ENCODE data around the gene OR2T4. TPM values are rescaled to one million over a fixed set of nuclear protein-coding genes. Genes with fewer than 3 reads are reported as not detected.

OR2T4 gene
- total RNA-seq (2016; rRNA removed; fragmentation: Illumina TruSeq; extraction: Trizol) (not detected in 2 replicates), polyA plus RNA-seq (2011; rRNA removed) (not detected in 2 replicates), polyA minus RNA-seq (2011; rRNA and poly(A)+ RNA removed; ENCODE audit: low replicate concordance) (not detected in 2 replicates), Bru-seq, nascent RNA (not detected), BruChase-seq, experiment 1, labeled RNA remaining after a 6-hour chase (not detected), BruChase-seq, experiment 2, labeled RNA remaining after a 2-hour chase (not detected)
- not detected in 2 replicates for total RNA-seq (2016; cell fraction: cytosol; rRNA removed; fragmentation: Illumina TruSeq; extraction: Trizol; ENCODE audit: low read depth)
- not detected in 2 replicates for total RNA-seq (2016; cell fraction: insoluble cytoplasmic fraction; rRNA removed; fragmentation: Illumina TruSeq; extraction: Trizol)
- not detected in 2 replicates for total RNA-seq (2016; cell fraction: membrane; rRNA removed; fragmentation: Illumina TruSeq; extraction: Trizol)
- total RNA-seq (2016; cell fraction: nucleus; rRNA removed; fragmentation: Illumina TruSeq; extraction: Trizol) = not detected in 2 replicates
- polyA plus RNA-seq (2011; cell fraction: cytosol; rRNA removed) = not detected in 2 replicates
- not detected in 2 replicates for polyA plus RNA-seq (2011; cell fraction: nucleus; rRNA removed)
- not detected in 2 replicates for polyA plus RNA-seq (2012)
- polyA plus RNA-seq (2016; cell fraction: cytosol; fragmentation: Illumina TruSeq; extraction: Trizol; ENCODE audit: low read depth) = not detected in 2 replicates
- not detected in 2 replicates for polyA plus RNA-seq (2016; cell fraction: insoluble cytoplasmic fraction; fragmentation: Illumina TruSeq; extraction: Trizol; ENCODE audit: low read depth)
- polyA plus RNA-seq (2016; cell fraction: membrane; fragmentation: Illumina TruSeq; extraction: Trizol; ENCODE audit: low read depth) = not detected in 2 replicates
- not detected in 2 replicates for polyA plus RNA-seq (2016; cell fraction: nucleus; fragmentation: Illumina TruSeq; extraction: Trizol; ENCODE audit: insufficient read depth, low read depth)
- polyA minus RNA-seq (2011; cell fraction: cytosol; rRNA and poly(A)+ RNA removed) = not detected in 2 replicates
- not detected in 2 replicates for polyA minus RNA-seq (2011; cell fraction: nucleus; rRNA and poly(A)+ RNA removed)
- long read RNA-seq, experiment 1 = 0 reads
- long read RNA-seq, experiment 2 = 0 reads

- in situ Hi-C loops (cut with HindIII; ENCODE audit: extremely low pct_ligation_motif_present, low pct_unique_long_range_greater_than_20kb) = no loop called here
- intact Hi-C loops (cut with micrococcal nuclease; ENCODE audit: unreplicated experiment) = no loop called here
- no peaks in the 10 kb centered on the region for H3K27me3 ChIP-seq (ENCODE audit: control insufficient read depth in 1 of 2, insufficient read depth in 2 of 2, low read length in 2 of 2)
- TF ChIP-seq PAF1 (CRISPR knock-in tag; IDR thresholded peaks at IDR 0.05) (no peak), ZNF44 (CRISPR knock-in tag; IDR thresholded peaks at IDR 0.05) (no peak)
- H4K20me1 ChIP-seq (ENCODE audit: insufficient read depth, low read length) = no peaks in the 10 kb centered on the region
- BruUV-seq (replicated peaks) = no TSS peak
- H2AFZ ChIP-seq (ENCODE audit: low read length) = no peak within 1 kb of the TSS
- DNase-seq (ENCODE audit: low spot score) (no peak), ATAC-seq (no peak), FAIRE-seq (no peak)
- H3K4me2 ChIP-seq (ENCODE audit: low read depth, low read length) = no peak within 1 kb of the TSS
- H3K27ac ChIP-seq (ENCODE audit: extremely low read length, insufficient read depth, low read length) = no peak within 1 kb of the TSS
- H3K36me3 ChIP-seq (replicated peaks in 1 of 2; ENCODE audit: control insufficient read depth in 1 of 2, insufficient read depth in 2 of 2, low read length in 2 of 2) = no peaks in the 10 kb centered on the region
- no peak within 1 kb of the TSS for H3K9ac ChIP-seq (ENCODE audit: insufficient read depth, low read depth, low read length)
- H3K4me3 ChIP-seq (replicated peaks in 1 of 3; ENCODE audit: insufficient read depth in 1 of 3, low read depth in 2 of 3, low read length in 3 of 3) = no peak within 1 kb of the TSS
- 0% methylated on average over 2 of the region's 3 CpGs for WGBS (ENCODE audit: low lambda C conversion rate)
- ChIA-PET CTCF (ENCODE audit: low intra/inter-chr PET ratio, low total read pairs) (no interaction called here), POLR2A (no interaction called here)
- H3K4me1 ChIP-seq (ENCODE audit: insufficient read depth, low read length) = no peaks in the 10 kb centered on the region
- H3K9me3 ChIP-seq (ENCODE audit: low read length) = peaks cover 14% of the 10 kb centered on the region
- no peaks in the 10 kb centered on the region for H3K79me2 ChIP-seq (ENCODE audit: insufficient read depth, low read length)
These were observed at the start of gene OR2T4 for GRCh38 chr1:248361121-248361715. TSS of gene OR2T4 (plus strand) at chr1:248361665. CDS start at chr1:248361665, 0 bp downstream.

DNA sequence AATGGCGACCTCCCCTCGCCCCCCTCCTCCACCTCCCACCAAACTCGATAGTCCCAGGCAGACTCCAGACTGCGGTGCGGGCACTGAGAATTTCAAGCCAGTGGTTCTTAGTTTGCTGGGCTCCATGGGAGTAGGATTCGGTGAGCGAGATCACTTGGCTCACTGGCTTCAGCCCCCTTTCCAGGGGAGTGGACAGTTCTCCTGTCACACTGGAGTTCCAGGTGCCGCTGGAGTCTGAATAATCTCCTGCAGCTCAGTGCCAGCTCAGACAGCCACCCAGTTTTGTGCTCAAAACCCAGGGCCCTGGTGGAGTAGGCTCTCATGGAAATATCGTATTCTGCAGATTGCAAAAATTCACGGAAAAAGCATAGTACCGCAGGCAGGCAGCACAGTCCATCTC, 44.7 kb upstream of the OR2T4 start:
- no peak overlapping the region for H3K27ac ChIP-seq (ENCODE audit: extremely low read length, insufficient read depth, low read length)
- no peak overlapping the region for H3K4me2 ChIP-seq (ENCODE audit: low read depth, low read length)
- no TSS peak for BruUV-seq (replicated peaks)
- ChIA-PET CTCF (ENCODE audit: low intra/inter-chr PET ratio, low total read pairs) (no interaction called here), POLR2A (no interaction called here)
- H3K79me2 ChIP-seq (ENCODE audit: insufficient read depth, low read length) = no peaks in the 10 kb centered on the region
- FAIRE-seq (no peak), DNase-seq (ENCODE audit: low spot score) (no peak), ATAC-seq (no peak)
- no peaks in the 10 kb centered on the region for H4K20me1 ChIP-seq (ENCODE audit: insufficient read depth, low read length)
- no peaks in the 10 kb centered on the region for H3K36me3 ChIP-seq (replicated peaks in 1 of 2; ENCODE audit: control insufficient read depth in 1 of 2, insufficient read depth in 2 of 2, low read length in 2 of 2)
- H3K4me3 ChIP-seq (replicated peaks in 1 of 3; ENCODE audit: insufficient read depth in 1 of 3, low read depth in 2 of 3, low read length in 3 of 3) = no peak overlapping the region
- no peaks in the 10 kb centered on the region for H3K27me3 ChIP-seq (ENCODE audit: control insufficient read depth in 1 of 2, insufficient read depth in 2 of 2, low read length in 2 of 2)
- peaks cover 85% of the 10 kb centered on the region for H3K9me3 ChIP-seq (ENCODE audit: low read length)
- H3K4me1 ChIP-seq (ENCODE audit: insufficient read depth, low read length) = no peaks in the 10 kb centered on the region
- 4% methylated on average over 8 of the region's 11 CpGs for WGBS (ENCODE audit: low lambda C conversion rate)
- intact Hi-C loops (cut with micrococcal nuclease; ENCODE audit: unreplicated experiment) (no loop called here), in situ Hi-C loops (cut with HindIII; ENCODE audit: extremely low pct_ligation_motif_present, low pct_unique_long_range_greater_than_20kb) (no loop called here)
- no peak overlapping the region for H3K9ac ChIP-seq (ENCODE audit: insufficient read depth, low read depth, low read length)
- H2AFZ ChIP-seq (ENCODE audit: low read length) = no peak overlapping the region
- TF ChIP-seq, protein P1, sequence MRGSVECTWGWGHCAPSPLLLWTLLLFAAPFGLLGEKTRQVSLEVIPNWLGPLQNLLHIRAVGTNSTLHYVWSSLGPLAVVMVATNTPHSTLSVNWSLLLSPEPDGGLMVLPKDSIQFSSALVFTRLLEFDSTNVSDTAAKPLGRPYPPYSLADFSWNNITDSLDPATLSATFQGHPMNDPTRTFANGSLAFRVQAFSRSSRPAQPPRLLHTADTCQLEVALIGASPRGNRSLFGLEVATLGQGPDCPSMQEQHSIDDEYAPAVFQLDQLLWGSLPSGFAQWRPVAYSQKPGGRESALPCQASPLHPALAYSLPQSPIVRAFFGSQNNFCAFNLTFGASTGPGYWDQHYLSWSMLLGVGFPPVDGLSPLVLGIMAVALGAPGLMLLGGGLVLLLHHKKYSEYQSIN (CRISPR knock-in tag; IDR thresholded peaks at IDR 0.05; ENCODE audit: borderline replicate concordance) = no peak
- TF ChIP-seq ZNF564 (CRISPR knock-in tag; IDR thresholded peaks at IDR 0.05) (no peak), TGIF2 (CRISPR knock-in tag; IDR thresholded peaks at IDR 0.05) (no peak), ZNF878 (CRISPR knock-in tag; IDR thresholded peaks at IDR 0.05) (no peak), ZFYVE20 (CRISPR knock-in tag; IDR thresholded peaks at IDR 0.05; ENCODE audit: borderline replicate concordance, low read depth) (no peak), ZNF253 (CRISPR knock-in tag; IDR thresholded peaks at IDR 0.05; ENCODE audit: borderline replicate concordance) (no peak), TOPORS (CRISPR knock-in tag; IDR thresholded peaks at IDR 0.05) (no peak)
- TF ChIP-seq, protein P2, sequence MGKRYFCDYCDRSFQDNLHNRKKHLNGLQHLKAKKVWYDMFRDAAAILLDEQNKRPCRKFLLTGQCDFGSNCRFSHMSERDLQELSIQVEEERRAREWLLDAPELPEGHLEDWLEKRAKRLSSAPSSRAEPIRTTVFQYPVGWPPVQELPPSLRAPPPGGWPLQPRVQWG (CRISPR knock-in tag; IDR thresholded peaks at IDR 0.05; ENCODE audit: borderline replicate concordance, low read depth) = no peak
- TF ChIP-seq, protein P3, sequence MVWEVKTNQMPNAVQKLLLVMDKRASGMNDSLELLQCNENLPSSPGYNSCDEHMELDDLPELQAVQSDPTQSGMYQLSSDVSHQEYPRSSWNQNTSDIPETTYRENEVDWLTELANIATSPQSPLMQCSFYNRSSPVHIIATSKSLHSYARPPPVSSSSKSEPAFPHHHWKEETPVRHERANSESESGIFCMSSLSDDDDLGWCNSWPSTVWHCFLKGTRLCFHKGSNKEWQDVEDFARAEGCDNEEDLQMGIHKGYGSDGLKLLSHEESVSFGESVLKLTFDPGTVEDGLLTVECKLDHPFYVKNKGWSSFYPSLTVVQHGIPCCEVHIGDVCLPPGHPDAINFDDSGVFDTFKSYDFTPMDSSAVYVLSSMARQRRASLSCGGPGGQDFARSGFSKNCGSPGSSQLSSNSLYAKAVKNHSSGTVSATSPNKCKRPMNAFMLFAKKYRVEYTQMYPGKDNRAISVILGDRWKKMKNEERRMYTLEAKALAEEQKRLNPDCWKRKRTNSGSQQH (CRISPR knock-in tag; IDR thresholded peaks at IDR 0.05; ENCODE audit: low read depth) = no peak

Data from HepG2 (cell line).